ENCODE data around the gene PRODH. TPM values are rescaled to one million over a fixed set of nuclear protein-coding genes. Genes with fewer than 3 reads are reported as not detected.

PRODH gene, protein sequence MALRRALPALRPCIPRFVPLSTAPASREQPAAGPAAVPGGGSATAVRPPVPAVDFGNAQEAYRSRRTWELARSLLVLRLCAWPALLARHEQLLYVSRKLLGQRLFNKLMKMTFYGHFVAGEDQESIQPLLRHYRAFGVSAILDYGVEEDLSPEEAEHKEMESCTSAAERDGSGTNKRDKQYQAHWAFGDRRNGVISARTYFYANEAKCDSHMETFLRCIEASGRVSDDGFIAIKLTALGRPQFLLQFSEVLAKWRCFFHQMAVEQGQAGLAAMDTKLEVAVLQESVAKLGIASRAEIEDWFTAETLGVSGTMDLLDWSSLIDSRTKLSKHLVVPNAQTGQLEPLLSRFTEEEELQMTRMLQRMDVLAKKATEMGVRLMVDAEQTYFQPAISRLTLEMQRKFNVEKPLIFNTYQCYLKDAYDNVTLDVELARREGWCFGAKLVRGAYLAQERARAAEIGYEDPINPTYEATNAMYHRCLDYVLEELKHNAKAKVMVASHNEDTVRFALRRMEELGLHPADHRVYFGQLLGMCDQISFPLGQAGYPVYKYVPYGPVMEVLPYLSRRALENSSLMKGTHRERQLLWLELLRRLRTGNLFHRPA
- total RNA-seq (2022; extraction: Qiagen RNA extraction), result 0.77 to 1.4 TPM (median 1.3 TPM) in 5 replicates

DNA sequence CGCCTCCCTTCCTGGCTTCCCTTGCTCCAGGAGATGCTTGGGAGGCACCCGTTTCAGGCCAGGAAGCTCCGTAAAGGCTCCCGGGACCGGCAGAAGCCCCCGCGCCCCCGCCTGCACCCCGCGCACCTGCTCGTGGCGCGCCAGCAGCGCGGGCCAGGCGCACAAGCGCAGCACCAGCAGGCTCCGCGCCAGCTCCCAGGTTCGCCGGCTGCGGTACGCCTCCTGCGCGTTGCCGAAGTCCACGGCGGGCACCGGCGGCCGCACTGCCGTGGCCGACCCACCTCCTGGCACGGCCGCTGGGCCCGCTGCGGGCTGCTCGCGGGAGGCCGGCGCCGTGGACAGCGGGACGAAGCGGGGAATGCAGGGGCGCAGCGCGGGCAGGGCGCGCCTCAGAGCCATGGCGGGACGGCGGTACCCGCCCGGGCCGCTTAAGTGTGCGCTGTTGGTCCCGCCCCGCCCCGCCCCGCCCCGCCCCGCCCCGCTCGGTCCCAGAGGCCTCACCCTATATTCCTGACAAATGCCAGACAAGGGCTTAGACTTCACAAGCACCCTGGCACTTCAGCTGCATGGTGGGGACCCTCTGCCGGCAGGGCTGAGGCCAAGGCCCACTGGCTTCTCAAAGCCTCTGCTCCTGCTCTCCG, at the start of gene PRODH:
TSS of gene PRODH (minus strand) at position 405 of the 641 bp plus-strand sequence. CDS start at position 399, 6 bp downstream.

DNA sequence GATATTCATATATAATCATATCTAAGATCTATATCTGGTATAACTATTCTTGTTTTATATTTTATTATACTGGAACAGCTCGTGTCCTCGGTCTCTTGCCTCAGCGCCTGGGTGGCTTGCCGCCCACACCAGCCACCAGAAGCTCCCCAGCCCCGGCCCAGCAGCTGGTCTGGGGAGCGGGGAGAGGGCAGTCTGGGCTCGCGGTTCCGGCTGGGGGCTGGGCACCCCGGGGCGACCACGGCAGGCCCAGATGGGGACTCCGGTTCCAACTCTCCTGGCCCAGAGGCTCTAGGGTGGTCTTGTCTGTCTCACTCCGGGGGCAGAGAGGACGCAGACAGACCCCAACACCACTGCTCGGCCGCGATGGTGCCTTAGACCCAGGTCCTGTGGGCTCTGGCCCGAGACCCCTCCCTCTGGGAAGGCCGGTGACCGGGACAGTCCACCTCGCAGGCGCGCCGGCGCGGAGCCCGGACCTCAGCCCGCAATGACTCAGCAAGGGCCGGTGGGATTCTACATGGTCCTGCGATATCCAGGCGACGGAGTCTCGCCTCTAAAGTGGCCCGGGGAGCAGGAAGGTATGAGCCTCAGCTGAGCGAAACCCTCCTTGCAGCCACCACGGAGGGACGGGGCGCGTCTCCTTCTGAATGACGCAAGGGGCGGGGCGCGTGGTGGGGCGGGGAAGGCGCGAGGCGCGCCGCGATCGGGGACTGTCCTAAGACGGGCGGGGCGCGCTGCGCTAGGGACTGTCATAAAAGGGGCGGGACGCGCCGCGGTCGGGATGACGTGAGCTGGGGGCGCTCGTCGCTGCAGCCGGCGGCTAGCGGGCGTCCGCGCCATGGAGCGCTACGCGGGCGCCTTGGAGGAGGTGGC, 30.3 kb downstream of the PRODH start, which contains the start of gene DGCR6:
TSS of gene DGCR6 (plus strand) at position 781 of the 870 bp plus-strand sequence. CDS start at position 836, 55 bp downstream.

Other genes with a start within 250 kb of the PRODH start
- 1.5 to 2.4 TPM (median 1.9 TPM) in 5 replicates for gene DGCR6, start 30.0 kb downstream of the PRODH start, total RNA-seq (2022; extraction: Qiagen RNA extraction)
- 17.4 to 23.8 TPM (median 22.0 TPM) in 5 replicates for gene DGCR2, start 186.1 kb upstream of the PRODH start, total RNA-seq (2022; extraction: Qiagen RNA extraction)
- gene TSSK2, start 195.0 kb upstream of the PRODH start, total RNA-seq (2022; extraction: Qiagen RNA extraction), result not detected in 5 replicates
- gene ESS2, start 208.4 kb upstream of the PRODH start, total RNA-seq (2022; extraction: Qiagen RNA extraction), result 9.8 to 13.4 TPM (median 12.9 TPM) in 5 replicates
- 0.13 to 0.21 TPM (median 0.17 TPM) in 3 of 5 replicates, not detected in the others for gene GSC2, start 214.0 kb upstream of the PRODH start, total RNA-seq (2022; extraction: Qiagen RNA extraction)
- gene SLC25A1, start 242.4 kb upstream of the PRODH start, total RNA-seq (2022; extraction: Qiagen RNA extraction), result 48.4 to 61.5 TPM (median 61.2 TPM) in 5 replicates